Stimulated activated CD4-positive, alpha-beta T cell treated with anti-CD3 and anti-CD28 coated beads, Interleukin-4, amount 100 ng/mL, for 1 hour (primary cell): ENCODE results near the gene ATP6V0E1.
"Not testable (repeated sequence)": the region's sequence is repeated elsewhere in the genome, so short reads cannot be mapped to it uniquely, and the experiment has no call there.

Source experiments
- DNase-seq: peaks from one replicate; pipeline ENCODE4 v3.0.0-alpha.2; 2020

ATP6V0E1 gene

GRCh38 chr5:173010021-173010420 is 26.4 kb downstream of the ATP6V0E1 start:
- DNase-seq = peak; percentile 28

- no peak for DNase-seq
Measured at GRCh38 chr5:173010547-173011464, 27.2 kb downstream of the ATP6V0E1 start.

DNA sequence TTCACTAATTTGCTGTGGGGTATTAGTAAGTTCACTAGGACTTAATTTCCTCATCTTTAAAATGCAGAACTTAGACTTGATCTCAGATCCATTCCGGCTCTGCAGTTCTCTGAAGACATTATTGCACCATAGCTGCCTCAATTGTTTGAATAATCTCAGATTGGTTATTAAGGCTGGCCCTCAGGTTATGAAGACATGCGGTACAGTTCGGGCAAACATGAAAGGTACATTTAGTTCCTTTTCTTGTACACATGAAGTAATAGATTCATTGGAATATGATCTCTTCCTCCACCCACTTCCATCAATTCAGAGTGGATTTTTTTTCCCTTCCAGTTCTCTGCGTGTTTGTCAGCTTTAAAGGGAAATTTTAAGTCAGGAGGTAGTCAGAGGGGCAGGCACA is 28.0 kb downstream of the ATP6V0E1 start:
- DNase-seq = no peak

DNA sequence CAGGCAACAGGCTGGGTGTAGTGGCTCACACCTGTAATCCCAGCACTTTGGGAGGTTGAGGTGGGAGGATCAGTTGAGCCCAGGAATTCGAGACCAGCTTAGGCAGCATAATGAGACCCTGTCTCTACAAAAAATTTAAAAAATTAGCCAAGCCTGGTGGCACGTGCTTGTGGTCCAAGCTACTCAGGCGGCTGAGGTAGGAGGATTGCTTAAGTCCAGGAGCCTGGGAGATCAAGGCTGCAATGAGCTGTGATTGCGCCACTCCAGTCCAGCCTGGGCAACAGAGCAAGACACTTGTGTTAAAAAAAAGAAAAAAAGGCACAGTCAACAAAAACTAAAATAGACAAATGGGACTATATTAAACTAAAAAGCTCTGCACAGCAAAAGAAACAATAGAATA is 29.3 kb downstream of the ATP6V0E1 start:
- DNase-seq = no peak

DNA sequence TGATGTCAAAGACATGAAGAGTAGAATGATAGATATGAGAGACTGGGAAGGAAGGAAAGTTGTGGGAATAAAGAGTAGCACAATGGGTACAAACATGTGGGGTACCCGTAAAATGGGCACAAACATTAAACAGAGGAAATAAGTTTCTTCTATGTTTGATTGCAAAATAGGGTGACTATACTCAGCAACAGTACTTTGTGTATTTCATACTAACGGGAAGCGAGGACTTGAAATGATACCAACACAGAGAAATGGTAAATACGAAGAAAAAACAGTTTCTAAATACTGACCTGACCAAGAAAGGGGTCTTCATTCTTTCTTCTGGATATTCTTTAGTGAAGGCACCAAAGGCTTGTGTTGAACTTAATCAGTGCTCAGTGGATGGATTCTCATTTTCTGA is 31.1 kb downstream of the ATP6V0E1 start:
- DNase-seq = no peak

- no peak for DNase-seq
Measured at GRCh38 chr5:173015192-173015591, 31.6 kb downstream of the ATP6V0E1 start.

GRCh38 chr5:173015598-173016455 is 32.3 kb downstream of the ATP6V0E1 start:
- no peak for DNase-seq

DNA sequence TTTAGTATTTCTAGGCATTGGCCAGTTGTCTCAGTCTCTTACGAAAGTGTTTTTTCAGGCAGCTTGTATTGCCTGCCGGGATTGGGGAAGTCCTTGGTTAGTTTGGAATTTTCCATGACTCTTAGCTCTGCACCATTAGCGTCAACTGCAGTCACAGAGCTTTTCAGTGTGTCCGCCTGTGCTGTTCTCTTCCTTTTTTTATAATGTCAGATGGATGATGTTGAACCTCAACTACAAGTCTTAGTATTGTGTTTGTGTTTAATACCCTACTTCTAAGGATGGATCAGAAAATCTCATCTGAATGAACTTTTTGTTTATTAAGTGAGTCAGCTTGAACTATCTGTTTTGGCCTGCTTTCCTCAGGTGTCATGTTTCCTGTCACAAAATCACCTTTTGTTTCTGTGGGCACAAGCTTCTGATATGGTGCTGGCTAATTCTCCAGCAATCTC is 33.1 kb downstream of the ATP6V0E1 start:
- no peak for DNase-seq

DNA sequence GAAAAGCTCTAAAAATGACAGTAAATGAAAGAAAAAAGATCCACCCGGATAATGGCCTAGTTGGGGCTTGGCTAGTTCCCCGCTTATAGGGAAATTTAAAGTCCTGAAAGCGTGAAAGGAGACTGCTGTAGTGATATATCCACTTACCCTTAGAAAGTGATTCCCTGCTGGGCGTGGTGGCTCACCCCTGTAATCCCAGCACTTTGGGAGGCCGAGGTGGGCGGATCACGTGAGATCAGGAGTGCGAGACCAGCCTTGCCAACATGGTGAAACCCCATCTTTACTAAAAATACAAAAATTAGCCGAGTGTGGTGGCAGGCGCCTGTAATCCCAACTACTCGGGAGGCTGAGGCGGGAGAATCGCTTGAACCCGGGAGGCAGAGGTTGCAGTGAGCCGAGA is 33.5 kb downstream of the ATP6V0E1 start:
- DNase-seq = not testable (repeated sequence)

DNA sequence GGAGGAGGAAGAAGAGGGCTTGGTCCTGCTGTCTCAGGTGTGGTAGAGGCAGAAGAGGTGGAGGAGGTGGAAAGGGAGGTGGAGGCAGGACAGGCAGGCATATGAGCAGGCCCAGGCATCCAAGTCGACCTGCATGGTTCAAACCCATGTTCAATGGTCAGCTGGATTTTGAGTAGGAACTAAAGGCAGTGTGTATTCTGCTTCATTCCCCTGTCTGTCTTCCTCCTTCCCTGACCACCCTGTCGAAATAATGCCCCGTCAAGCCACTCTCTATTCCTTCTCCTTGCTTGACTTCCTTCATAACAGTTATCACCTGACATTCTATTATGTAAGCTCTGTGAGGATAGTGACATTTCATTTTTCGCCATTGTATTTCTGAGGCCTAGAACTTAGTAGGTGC is 34.8 kb downstream of the ATP6V0E1 start:
- no peak for DNase-seq

DNA sequence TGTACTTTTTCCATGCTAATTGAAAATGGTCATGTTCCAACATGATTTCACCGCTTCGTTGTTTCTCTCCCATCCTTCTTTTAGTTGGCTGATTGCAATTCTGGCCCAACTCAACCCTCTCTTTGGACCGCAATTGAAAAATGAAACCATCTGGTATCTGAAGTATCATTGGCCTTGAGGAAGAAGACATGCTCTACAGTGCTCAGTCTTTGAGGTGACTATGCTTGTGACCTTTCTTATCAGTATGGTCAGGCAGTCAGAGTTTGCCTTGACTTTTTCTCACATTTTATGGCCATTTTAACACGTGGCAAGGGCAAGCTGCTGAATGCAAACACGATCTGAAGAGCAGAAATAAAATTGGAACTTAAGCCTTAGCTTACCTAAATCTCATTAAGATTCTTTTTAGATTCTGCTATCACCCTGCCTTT is 36.6 kb downstream of the ATP6V0E1 start:
- DNase-seq = no peak

DNA sequence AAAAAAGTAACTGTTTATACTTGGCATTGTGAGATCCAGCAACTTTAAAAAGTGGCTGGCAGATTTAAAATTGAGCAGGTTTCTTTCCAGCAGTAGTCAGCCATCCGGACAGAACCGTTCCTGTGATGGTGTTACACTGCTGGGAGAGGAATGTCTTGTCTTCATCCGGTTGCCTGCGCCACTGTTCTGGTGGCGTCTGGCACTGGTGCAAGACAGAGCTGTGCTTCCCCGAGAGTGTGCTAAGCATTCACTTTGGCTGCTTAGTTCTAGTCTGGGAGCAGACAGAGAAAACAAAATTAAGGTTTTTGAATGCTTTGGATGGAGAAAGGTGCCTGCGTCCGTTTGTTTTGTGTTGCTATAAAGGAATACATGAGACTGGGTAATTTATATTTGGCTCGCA is 37.1 kb downstream of the ATP6V0E1 start:
- DNase-seq = no peak

- no peak for DNase-seq
Measured at GRCh38 chr5:173025651-173026050, 42.1 kb downstream of the ATP6V0E1 start.

DNA sequence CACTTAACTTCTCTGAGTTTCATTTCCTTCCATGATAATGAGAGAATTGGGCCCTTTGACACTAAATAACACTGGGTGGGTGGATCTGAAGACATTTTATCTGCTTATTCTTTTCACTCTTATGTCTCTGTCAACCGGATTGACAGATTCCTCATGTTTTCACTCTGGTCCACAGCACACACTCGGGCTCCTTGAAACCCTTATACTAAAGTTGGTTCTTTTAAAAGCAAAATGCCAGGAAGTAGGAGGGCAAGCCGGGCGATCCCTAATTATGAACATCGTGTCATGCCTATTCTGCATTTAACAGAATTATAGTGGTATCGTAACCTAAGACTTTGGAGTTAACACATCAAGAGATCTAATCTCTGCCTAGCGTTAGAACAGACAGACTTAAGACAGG is 44.3 kb downstream of the ATP6V0E1 start:
- DNase-seq = no peak

DNA sequence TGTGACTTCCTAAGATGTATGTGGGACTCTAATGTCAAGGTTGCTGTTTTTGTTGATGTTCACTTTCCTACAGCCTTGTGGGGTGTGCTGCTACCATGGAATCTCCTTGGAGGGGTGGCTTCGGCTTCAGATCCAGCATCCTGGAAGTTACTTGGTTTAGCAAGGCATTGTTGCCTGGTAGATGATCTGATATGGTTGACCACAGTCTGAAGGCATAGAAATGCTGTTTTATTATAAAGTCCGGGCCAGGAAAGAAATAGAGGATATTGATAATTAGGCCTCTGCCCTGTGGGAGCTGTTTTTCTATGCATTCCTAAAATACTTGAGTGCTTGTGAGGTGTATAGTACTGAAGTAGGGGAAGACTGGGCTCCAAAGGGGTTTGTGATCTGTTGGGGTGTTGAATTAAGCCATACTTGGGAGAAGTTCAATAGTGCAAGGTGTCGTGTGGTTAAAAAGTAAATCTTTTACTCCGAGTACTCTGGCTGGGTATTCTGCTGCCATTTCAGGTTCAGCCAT is 45.3 kb downstream of the ATP6V0E1 start:
- no peak for DNase-seq

- DNase-seq = no peak
Measured at GRCh38 chr5:173029499-173029921, 45.9 kb downstream of the ATP6V0E1 start.

DNA sequence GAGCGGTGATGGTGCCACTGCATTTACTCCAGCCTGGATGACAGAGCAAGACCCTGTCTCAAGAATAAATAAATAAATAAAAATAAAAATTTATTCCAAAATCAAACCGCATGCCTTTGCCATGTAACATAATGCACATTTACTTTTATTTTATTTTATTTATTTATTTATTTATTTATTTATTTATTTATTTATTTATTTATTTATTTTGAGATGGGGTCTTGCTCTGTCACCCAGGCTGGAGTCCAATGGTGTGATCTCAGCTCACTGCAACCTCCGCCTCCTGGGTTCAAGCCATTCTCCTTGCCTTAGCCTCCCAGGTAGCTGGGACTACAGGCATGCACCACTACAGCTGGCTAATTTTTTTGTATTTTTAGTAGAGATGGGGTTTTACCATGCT is 48.5 kb downstream of the ATP6V0E1 start:
- DNase-seq = not testable (repeated sequence)

DNA sequence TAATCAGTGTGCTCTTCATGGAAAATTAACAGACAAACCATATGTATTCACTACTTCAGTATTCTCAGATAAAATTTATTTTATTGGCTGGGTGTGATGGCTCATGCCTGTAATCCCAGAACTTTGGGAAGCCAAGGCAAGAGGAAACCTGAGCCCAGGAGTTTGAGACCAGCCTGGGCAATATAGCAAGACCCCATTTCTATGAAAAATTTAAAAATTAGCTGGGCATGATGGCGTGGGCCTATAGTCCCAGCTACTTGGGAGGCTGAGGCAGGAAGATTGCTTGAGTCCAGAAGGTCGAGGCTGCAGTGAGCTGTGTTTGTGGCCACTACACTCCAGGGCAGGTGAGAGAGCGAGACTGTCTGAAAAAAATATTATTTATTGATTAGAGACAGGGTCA is 49.2 kb downstream of the ATP6V0E1 start:
- no peak for DNase-seq

- no peak for DNase-seq
Measured at GRCh38 chr5:173033923-173034322, 50.4 kb downstream of the ATP6V0E1 start.

- peak; percentile 22 for DNase-seq
Measured at GRCh38 chr5:173035904-173036707, 52.5 kb downstream of the ATP6V0E1 start.

DNA sequence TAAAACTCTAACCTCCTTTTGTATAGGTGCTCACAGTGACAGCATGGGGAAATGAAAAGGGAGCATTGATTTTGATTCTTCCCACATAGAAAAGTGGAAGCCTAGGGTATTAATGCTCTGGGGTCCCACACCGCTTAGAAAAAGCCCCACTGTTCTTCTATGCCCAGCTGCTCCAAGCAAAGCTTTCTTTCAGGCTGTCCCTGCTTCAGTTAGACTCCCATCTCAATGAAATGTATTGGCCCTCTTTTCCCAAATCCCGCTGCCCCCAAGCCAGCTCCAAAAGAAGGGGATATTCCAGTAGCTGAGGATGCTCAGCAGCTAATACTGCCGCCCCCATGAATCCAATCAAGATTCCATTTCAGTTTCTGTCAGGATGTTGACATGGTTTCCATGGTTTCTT is 55.6 kb downstream of the ATP6V0E1 start:
- DNase-seq = no peak

GRCh38 chr5:173039964-173040363 is 56.4 kb downstream of the ATP6V0E1 start:
- DNase-seq = no peak
